SK-N-SH treated with all-trans-retinoic acid at 6 μM for 48 hours (cell line): ENCODE results near the gene SLC17A4.

Experiments used
- ARNTL ChIP-seq: fragments of 450-650 bp; formaldehyde crosslinking; IDR thresholded peaks from 2 replicates; pipeline ENCODE4 v1.5.0; 2020; ENCODE audit warnings: low read depth, mild to moderate bottlenecking, moderate library complexity, borderline replicate concordance
- OSR1 ChIP-seq: fragments of 250-450 bp; sonication (Bioruptor Pico); IDR thresholded peaks from 2 replicates; pipeline ENCODE4 v1.8.0; 2022; ENCODE audit warnings: moderate library complexity, mild to moderate bottlenecking, inconsistent platforms
- PPARA ChIP-seq: fragments of 250-450 bp; sonication (Bioruptor Pico); IDR thresholded peaks from 2 replicates; pipeline ENCODE4 v1.5.0; 2020; ENCODE audit warnings: mild to moderate bottlenecking, borderline replicate concordance
- TCF4 ChIP-seq: fragments of 250-450 bp; sonication (Bioruptor Pico); IDR thresholded peaks from 2 replicates; pipeline ENCODE4 v1.8.0; 2021; ENCODE audit warnings: mild to moderate bottlenecking, moderate library complexity, borderline replicate concordance
- TOX ChIP-seq: fragments of 250-450 bp; sonication (Bioruptor Pico); IDR thresholded peaks from 2 replicates; pipeline ENCODE4 v1.8.0; 2021; ENCODE audit warnings: mild to moderate bottlenecking, moderate library complexity, borderline replicate concordance
- ZFP3 ChIP-seq: fragments of 250-450 bp; sonication (Bioruptor Pico); IDR thresholded peaks from 2 replicates; pipeline ENCODE4 v1.5.0; 2020; ENCODE audit warnings: mild to moderate bottlenecking, moderate library complexity
- ZFP30 ChIP-seq: fragments of 450-650 bp; formaldehyde crosslinking; IDR thresholded peaks from 2 replicates; pipeline ENCODE4 v1.5.0; 2022; ENCODE audit warnings: mild to moderate bottlenecking, moderate library complexity
- ZNF70 ChIP-seq: fragments of 450-650 bp; formaldehyde crosslinking; IDR thresholded peaks from 2 replicates; pipeline ENCODE4 v1.5.0; 2020; ENCODE audit warnings: mild to moderate bottlenecking, moderate library complexity
- TF ChIP-seq, protein P1 (sequence below): fragments of 250-450 bp; sonication (Bioruptor Pico); IDR thresholded peaks from 2 replicates; pipeline ENCODE4 v1.8.0; 2021; ENCODE audit warnings: low read depth, mild to moderate bottlenecking, moderate library complexity, borderline replicate concordance
- TF ChIP-seq, protein P2 (sequence below): fragments of 250-450 bp; sonication (Bioruptor Pico); IDR thresholded peaks from 2 replicates; pipeline ENCODE4 v1.5.1; 2020; ENCODE audit warnings: low read depth, mild to moderate bottlenecking, moderate library complexity
- TF ChIP-seq, protein P3 (sequence below): fragments of 250-450 bp; sonication (Bioruptor Pico); IDR thresholded peaks from 2 replicates; pipeline ENCODE4 v1.8.0; 2020; ENCODE audit warnings: mild to moderate bottlenecking, moderate library complexity, borderline replicate concordance

DNA sequence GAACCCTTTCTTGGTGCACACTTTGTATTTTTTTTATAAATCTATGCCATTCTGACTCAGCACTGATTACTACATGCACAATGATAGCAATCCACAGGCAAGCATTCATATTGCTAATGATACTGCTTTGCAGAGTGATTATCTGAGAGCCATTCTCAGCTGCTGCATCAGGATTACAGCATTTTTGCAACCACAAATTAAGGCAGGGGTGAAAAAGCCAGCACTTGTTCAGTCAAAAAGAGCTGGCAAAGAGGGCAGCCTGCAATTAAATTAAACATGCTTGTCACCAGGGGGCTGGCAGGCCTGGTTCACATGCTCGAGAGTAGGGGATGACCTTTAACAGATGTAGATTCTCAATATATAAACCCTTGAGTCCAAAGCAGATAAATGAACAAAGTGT, 40.7 kb upstream of the SLC17A4 start:
- no peak for TF ChIP-seq ZFP30 (CRISPR knock-in tag)
- no peak for TF ChIP-seq ZFP3 (CRISPR knock-in tag)
- TF ChIP-seq TOX: no peak
- TF ChIP-seq, protein P1, sequence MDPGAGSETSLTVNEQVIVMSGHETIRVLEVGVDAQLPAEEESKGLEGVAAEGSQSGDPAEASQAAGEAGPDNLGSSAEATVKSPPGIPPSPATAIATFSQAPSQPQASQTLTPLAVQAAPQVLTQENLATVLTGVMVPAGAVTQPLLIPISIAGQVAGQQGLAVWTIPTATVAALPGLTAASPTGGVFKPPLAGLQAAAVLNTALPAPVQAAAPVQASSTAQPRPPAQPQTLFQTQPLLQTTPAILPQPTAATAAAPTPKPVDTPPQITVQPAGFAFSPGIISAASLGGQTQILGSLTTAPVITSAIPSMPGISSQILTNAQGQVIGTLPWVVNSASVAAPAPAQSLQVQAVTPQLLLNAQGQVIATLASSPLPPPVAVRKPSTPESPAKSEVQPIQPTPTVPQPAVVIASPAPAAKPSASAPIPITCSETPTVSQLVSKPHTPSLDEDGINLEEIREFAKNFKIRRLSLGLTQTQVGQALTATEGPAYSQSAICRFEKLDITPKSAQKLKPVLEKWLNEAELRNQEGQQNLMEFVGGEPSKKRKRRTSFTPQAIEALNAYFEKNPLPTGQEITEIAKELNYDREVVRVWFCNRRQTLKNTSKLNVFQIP (CRISPR knock-in tag): no peak
- no peak for TF ChIP-seq TCF4 (CRISPR knock-in tag)
- TF ChIP-seq, protein P2, sequence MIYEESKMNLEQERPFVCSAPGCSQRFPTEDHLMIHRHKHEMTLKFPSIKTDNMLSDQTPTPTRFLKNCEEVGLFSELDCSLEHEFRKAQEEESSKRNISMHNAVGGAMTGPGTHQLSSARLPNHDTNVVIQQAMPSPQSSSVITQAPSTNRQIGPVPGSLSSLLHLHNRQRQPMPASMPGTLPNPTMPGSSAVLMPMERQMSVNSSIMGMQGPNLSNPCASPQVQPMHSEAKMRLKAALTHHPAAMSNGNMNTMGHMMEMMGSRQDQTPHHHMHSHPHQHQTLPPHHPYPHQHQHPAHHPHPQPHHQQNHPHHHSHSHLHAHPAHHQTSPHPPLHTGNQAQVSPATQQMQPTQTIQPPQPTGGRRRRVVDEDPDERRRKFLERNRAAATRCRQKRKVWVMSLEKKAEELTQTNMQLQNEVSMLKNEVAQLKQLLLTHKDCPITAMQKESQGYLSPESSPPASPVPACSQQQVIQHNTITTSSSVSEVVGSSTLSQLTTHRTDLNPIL: no peak
- no peak for TF ChIP-seq PPARA (CRISPR knock-in tag)
- TF ChIP-seq ARNTL (CRISPR knock-in tag): no peak
- TF ChIP-seq, protein P3, sequence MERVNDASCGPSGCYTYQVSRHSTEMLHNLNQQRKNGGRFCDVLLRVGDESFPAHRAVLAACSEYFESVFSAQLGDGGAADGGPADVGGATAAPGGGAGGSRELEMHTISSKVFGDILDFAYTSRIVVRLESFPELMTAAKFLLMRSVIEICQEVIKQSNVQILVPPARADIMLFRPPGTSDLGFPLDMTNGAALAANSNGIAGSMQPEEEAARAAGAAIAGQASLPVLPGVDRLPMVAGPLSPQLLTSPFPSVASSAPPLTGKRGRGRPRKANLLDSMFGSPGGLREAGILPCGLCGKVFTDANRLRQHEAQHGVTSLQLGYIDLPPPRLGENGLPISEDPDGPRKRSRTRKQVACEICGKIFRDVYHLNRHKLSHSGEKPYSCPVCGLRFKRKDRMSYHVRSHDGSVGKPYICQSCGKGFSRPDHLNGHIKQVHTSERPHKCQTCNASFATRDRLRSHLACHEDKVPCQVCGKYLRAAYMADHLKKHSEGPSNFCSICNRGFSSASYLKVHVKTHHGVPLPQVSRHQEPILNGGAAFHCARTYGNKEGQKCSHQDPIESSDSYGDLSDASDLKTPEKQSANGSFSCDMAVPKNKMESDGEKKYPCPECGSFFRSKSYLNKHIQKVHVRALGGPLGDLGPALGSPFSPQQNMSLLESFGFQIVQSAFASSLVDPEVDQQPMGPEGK (CRISPR knock-in tag): no peak
- TF ChIP-seq ZNF70 (CRISPR knock-in tag): no peak
- no peak for TF ChIP-seq OSR1 (CRISPR knock-in tag)
